Stimulated activated naive CD8-positive, alpha-beta T cell treated with anti-CD3 and anti-CD28 coated beads, Interleukin-15, amount 100 ng/mL, for 72 hours (primary cell): ENCODE measurements around the gene FZD2.

Experiments
- ATAC-seq: fragments of 150-1000 bp; cut with Tn5 transposase; 2 replicates; pipeline ENCODE4 v1.10.0; 2021; ENCODE audit warnings: mild to moderate bottlenecking, moderate library complexity
- DNase-seq, 2 donors: peaks; one replicate each; pipeline ENCODE4 v3.0.0; 2021 to 2022
- H3K27ac Mint-ChIP-seq, 2 donors: one replicate each; pipeline ENCODE4 v1.8.0; 2022; ENCODE audit warnings: mild to moderate bottlenecking in 2 of 2, mixed read lengths in 2 of 2, moderate library complexity in 2 of 2
- H3K27me3 Mint-ChIP-seq: one replicate; pipeline ENCODE4 v1.8.0; 2022; ENCODE audit warnings: mixed read lengths
- H3K4me1 Mint-ChIP-seq: one replicate; pipeline ENCODE4 v1.8.0; 2022; ENCODE audit warnings: mild to moderate bottlenecking, mixed read lengths
- H3K4me3 Mint-ChIP-seq, 2 donors: one replicate each; pipeline ENCODE4 v1.8.0; 2022; ENCODE audit warnings: mild to moderate bottlenecking in 2 of 2, mixed read lengths in 2 of 2, moderate library complexity in 1 of 2
- H3K9me3 Mint-ChIP-seq, 2 donors: one replicate each; pipeline ENCODE4 v1.8.0; 2022; ENCODE audit warnings: mixed read lengths in 2 of 2

Gene FZD2

GRCh38 chr17:44540246-44541084 lies 16.8 kb upstream of the FZD2 start:
- Mint-ChIP-seq H3K27ac (no peak overlapping the region), H3K4me3 (no peak overlapping the region)

GRCh38 chr17:44541884-44542581 lies 15.3 kb upstream of the FZD2 start:
- no peaks in the 10 kb centered on the region for H3K9me3 Mint-ChIP-seq
- no peak overlapping the region for H3K4me3 Mint-ChIP-seq
- DNase-seq, result no peak
- H3K4me1 Mint-ChIP-seq, result peaks cover 4% of the 10 kb centered on the region
- no peak overlapping the region for H3K27ac Mint-ChIP-seq
- H3K27me3 Mint-ChIP-seq, result peaks cover 63% of the 10 kb centered on the region
- no peak for ATAC-seq

More at GRCh38 chr17:44540246-44541084, 16.8 kb upstream of the FZD2 start:
- Mint-ChIP-seq H3K9me3 (no peaks in the 10 kb centered on the region), H3K27me3 (peaks cover 49% of the 10 kb centered on the region), H3K4me1 (no peaks in the 10 kb centered on the region)
- DNase-seq, result no peak
- no peak for ATAC-seq

GRCh38 chr17:44543213-44543904 lies 13.9 kb upstream of the FZD2 start:
- Mint-ChIP-seq H3K27me3 (peaks cover 76% of the 10 kb centered on the region), H3K27ac (peak overlapping the region in 1 of 2 donors; percentile 29), H3K4me1 (peaks cover 8% of the 10 kb centered on the region), H3K9me3 (no peaks in the 10 kb centered on the region), H3K4me3 (no peak overlapping the region)
- ATAC-seq (no peak), DNase-seq (no peak)

GRCh38 chr17:44543905-44544523 lies 13.3 kb upstream of the FZD2 start:
- Mint-ChIP-seq H3K27ac (no peak overlapping the region), H3K4me1 (peaks cover 8% of the 10 kb centered on the region), H3K9me3 (no peaks in the 10 kb centered on the region), H3K27me3 (peaks cover 83% of the 10 kb centered on the region), H3K4me3 (no peak overlapping the region)
- no peak for ATAC-seq
- DNase-seq, result no peak

- Mint-ChIP-seq H3K27me3 (peaks cover 76% of the 10 kb centered on the region), H3K4me1 (peaks cover 8% of the 10 kb centered on the region), H3K27ac (no peak overlapping the region), H3K9me3 (no peaks in the 10 kb centered on the region), H3K4me3 (no peak overlapping the region)
- no peak for ATAC-seq
- no peak for DNase-seq
These were observed 10.3 kb upstream of the FZD2 start for GRCh38 chr17:44546671-44547606.

GRCh38 chr17:44547625-44548267 lies 9.5 kb upstream of the FZD2 start:
- Mint-ChIP-seq H3K27ac (no peak overlapping the region), H3K27me3 (peaks cover 68% of the 10 kb centered on the region)
- no peak for ATAC-seq

GRCh38 chr17:44548376-44549230 lies 8.7 kb upstream of the FZD2 start:
- peak overlapping the region in 1 of 2 donors; percentile 69 for H3K27ac Mint-ChIP-seq
- DNase-seq (no peak), ATAC-seq (no peak)
- no peaks in the 10 kb centered on the region for H3K9me3 Mint-ChIP-seq
- peaks cover 60% of the 10 kb centered on the region for H3K27me3 Mint-ChIP-seq
- no peak overlapping the region for H3K4me3 Mint-ChIP-seq
- peaks cover 8% of the 10 kb centered on the region for H3K4me1 Mint-ChIP-seq

More at GRCh38 chr17:44547625-44548267, 9.5 kb upstream of the FZD2 start:
- no peak for DNase-seq
- no peak overlapping the region for H3K4me3 Mint-ChIP-seq
- no peaks in the 10 kb centered on the region for H3K9me3 Mint-ChIP-seq
- peaks cover 8% of the 10 kb centered on the region for H3K4me1 Mint-ChIP-seq

GRCh38 chr17:44549686-44550085 lies 7.6 kb upstream of the FZD2 start:
- Mint-ChIP-seq H3K4me3 (no peak overlapping the region), H3K27me3 (peaks cover 49% of the 10 kb centered on the region), H3K4me1 (peaks cover 8% of the 10 kb centered on the region), H3K27ac (no peak overlapping the region), H3K9me3 (no peaks in the 10 kb centered on the region)
- ATAC-seq (no peak), DNase-seq (no peak)

GRCh38 chr17:44552361-44552760 lies 4.9 kb upstream of the FZD2 start:
- no peaks in the 10 kb centered on the region for H3K9me3 Mint-ChIP-seq
- H3K4me1 Mint-ChIP-seq, result peaks cover 16% of the 10 kb centered on the region
- DNase-seq (no peak), ATAC-seq (no peak)
- H3K27ac Mint-ChIP-seq, result no peak overlapping the region
- peaks cover 51% of the 10 kb centered on the region for H3K27me3 Mint-ChIP-seq
- H3K4me3 Mint-ChIP-seq, result no peak overlapping the region

GRCh38 chr17:44555099-44555498 lies 2.2 kb upstream of the FZD2 start:
- H3K27ac Mint-ChIP-seq, result no peak overlapping the region
- DNase-seq (no peak), ATAC-seq (no peak)
- H3K9me3 Mint-ChIP-seq, result peaks cover 0 to 7% of the 10 kb centered on the region in 2 donors
- peak overlapping the region in 1 of 2 donors; percentile 34 for H3K4me3 Mint-ChIP-seq
- H3K4me1 Mint-ChIP-seq, result peaks cover 35% of the 10 kb centered on the region
- peaks cover 54% of the 10 kb centered on the region for H3K27me3 Mint-ChIP-seq

- ATAC-seq (no peak), DNase-seq (no peak)
- H3K4me3 Mint-ChIP-seq, result peak overlapping the region; percentile 89 to 94
- peaks cover 0 to 7% of the 10 kb centered on the region in 2 donors for H3K9me3 Mint-ChIP-seq
- H3K4me1 Mint-ChIP-seq, result peaks cover 35% of the 10 kb centered on the region
- peak overlapping the region; percentile 34 to 55 for H3K27ac Mint-ChIP-seq
- peaks cover 66% of the 10 kb centered on the region for H3K27me3 Mint-ChIP-seq
These were observed 985 bp upstream of the FZD2 start for GRCh38 chr17:44556166-44556831.

- H3K4me3 Mint-ChIP-seq, result peak overlapping the region; percentile 88 to 91
- DNase-seq (peak; percentile 40 to 54), ATAC-seq (peak; percentile 77)
- H3K4me1 Mint-ChIP-seq, result peaks cover 35% of the 10 kb centered on the region
- H3K9me3 Mint-ChIP-seq, result peaks cover 0 to 7% of the 10 kb centered on the region in 2 donors
- no peak overlapping the region for H3K27ac Mint-ChIP-seq
- peaks cover 81% of the 10 kb centered on the region for H3K27me3 Mint-ChIP-seq
These were observed 484 bp downstream of the FZD2 start for GRCh38 chr17:44557651-44558285.
